SK-N-MC (cell line): ENCODE measurements around the gene LLGL2.

ENCODE experiments used
- EZH2 ChIP-seq: fragments of 200-600 bp; sonication (generic); IDR thresholded peaks from one replicate; pipeline ENCODE4 v1.6.1; 2017; ENCODE audit warnings: antibody characterized with exemption
- POLR2AphosphoS5 ChIP-seq: IDR thresholded peaks from 2 replicates; pipeline ENCODE4 v1.6.1; 2012; ENCODE audit warnings: mild to moderate bottlenecking, low read depth, low read length, borderline replicate concordance

- TF ChIP-seq POLR2AphosphoS5 (no peak), EZH2 (no peak)
Measured at GRCh38 chr17:75516255-75516618, 9.3 kb upstream of the LLGL2 start, which contains the start of gene TSEN54.
